WI38 (cell line): ENCODE results near the gene DIPK1B.

Source experiments
- H3K4me3 ChIP-seq: 2 replicates; pipeline ENCODE4 v1.5.1; 2011; ENCODE audit warnings: low read depth, mild to moderate bottlenecking, control low read depth, low read length
- CTCF ChIP-seq: IDR thresholded peaks from 2 replicates; pipeline ENCODE4 v1.5.1; 2012; ENCODE audit warnings: low read depth, mild to moderate bottlenecking, control low read depth, low read length

DIPK1B gene

GRCh38 chr9:136690104-136690805 lies 22.1 kb upstream of the DIPK1B start:
- no peak overlapping the region for H3K4me3 ChIP-seq
- TF ChIP-seq CTCF, result no peak

GRCh38 chr9:136690806-136691261 lies 21.5 kb upstream of the DIPK1B start:
- no peak for TF ChIP-seq CTCF

GRCh38 chr9:136691316-136692184 lies 20.8 kb upstream of the DIPK1B start:
- H3K4me3 ChIP-seq, result no peak overlapping the region
- TF ChIP-seq CTCF, result no peak

More at GRCh38 chr9:136690806-136691261, 21.5 kb upstream of the DIPK1B start:
- H3K4me3 ChIP-seq, result no peak overlapping the region

GRCh38 chr9:136692185-136693134 lies 19.9 kb upstream of the DIPK1B start:
- TF ChIP-seq CTCF, result no peak

GRCh38 chr9:136693135-136693489 lies 19.3 kb upstream of the DIPK1B start:
- no peak for TF ChIP-seq CTCF
- H3K4me3 ChIP-seq, result no peak overlapping the region

More at GRCh38 chr9:136692185-136693134, 19.9 kb upstream of the DIPK1B start:
- H3K4me3 ChIP-seq, result no peak overlapping the region

- no peak for TF ChIP-seq CTCF
- H3K4me3 ChIP-seq, result no peak overlapping the region
These were observed 18.7 kb upstream of the DIPK1B start for GRCh38 chr9:136693490-136694162.
